Astrocyte of the spinal cord (primary cell): ENCODE results near the gene SLC17A6.

Experiments
- DNase-seq: peaks from one replicate; pipeline ENCODE4 v3.0.0; 2011; ENCODE audit warnings: low read depth, low spot score
- H3K4me3 ChIP-seq: 2 replicates; pipeline ENCODE4 v1.5.1; 2011; ENCODE audit warnings: low read depth, mild to moderate bottlenecking, low read length, moderate library complexity
- in situ Hi-C: cut with HindIII; loops from 2 replicates; pipeline ENCODE4 v1.10.0; 2017; ENCODE audit warnings: low sequenced_read_pairs
- TF ChIP-seq, protein P1 (sequence below): IDR thresholded peaks from 2 replicates; pipeline ENCODE4 v1.5.1; 2012; ENCODE audit warnings: low read depth, mild to moderate bottlenecking, low read length, inconsistent platforms

SLC17A6 gene

DNA sequence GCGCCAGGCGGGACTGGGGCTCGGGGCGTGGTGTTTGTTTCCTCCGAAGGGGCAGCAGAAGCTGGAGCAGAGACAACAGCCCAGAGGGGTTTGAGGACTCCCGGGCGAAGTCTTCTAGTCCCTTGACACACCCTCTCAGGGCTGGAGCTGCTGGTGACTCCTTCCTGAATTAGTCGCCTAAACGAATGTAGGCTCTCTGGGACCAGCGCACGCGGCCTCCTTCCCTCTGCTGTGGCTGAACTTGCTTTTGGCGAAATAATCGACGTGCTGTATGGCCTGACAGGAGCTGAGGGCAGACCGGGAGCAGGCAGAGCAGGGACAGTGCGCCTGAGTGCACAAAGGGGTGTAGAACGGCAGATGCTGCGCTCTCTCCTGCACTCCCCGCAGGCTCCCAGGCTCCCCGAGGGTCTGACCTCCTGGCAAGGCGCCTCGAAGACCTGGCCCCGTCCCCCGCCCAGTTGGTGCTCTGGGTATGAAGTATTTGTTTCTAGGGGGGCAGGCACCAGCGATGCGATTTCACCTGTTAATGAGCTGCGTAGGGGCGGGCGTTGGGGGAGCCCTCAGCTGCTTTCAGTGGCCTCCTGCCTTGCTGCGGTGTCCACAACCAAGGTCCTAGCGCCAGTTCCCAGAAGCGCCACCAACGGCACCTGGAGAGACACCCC is 5.3 kb downstream of the SLC17A6 start:
- DNase-seq = no peak
- H3K4me3 ChIP-seq = no peak overlapping the region
- in situ Hi-C loops = no loop called here
- TF ChIP-seq, protein P1, sequence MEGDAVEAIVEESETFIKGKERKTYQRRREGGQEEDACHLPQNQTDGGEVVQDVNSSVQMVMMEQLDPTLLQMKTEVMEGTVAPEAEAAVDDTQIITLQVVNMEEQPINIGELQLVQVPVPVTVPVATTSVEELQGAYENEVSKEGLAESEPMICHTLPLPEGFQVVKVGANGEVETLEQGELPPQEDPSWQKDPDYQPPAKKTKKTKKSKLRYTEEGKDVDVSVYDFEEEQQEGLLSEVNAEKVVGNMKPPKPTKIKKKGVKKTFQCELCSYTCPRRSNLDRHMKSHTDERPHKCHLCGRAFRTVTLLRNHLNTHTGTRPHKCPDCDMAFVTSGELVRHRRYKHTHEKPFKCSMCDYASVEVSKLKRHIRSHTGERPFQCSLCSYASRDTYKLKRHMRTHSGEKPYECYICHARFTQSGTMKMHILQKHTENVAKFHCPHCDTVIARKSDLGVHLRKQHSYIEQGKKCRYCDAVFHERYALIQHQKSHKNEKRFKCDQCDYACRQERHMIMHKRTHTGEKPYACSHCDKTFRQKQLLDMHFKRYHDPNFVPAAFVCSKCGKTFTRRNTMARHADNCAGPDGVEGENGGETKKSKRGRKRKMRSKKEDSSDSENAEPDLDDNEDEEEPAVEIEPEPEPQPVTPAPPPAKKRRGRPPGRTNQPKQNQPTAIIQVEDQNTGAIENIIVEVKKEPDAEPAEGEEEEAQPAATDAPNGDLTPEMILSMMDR = no peak

DNA sequence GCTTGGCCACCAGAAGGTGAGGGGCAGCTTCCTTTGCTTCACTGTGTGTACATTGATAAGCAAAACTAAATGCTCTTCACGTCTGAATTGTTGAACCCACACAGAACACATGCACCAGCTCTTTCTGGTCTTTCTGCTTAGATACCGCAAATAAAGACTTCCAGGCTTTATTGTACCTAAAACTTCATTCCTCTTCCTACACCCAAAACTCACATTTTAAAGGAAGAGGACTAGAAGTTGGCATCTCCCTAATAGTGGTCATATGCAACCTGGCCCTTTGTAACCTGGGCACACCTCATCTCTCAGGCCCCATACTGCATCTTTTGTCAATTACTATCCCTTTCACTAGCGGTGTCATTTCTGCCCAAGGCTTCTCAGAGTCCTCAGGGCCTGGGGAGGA is 5.9 kb downstream of the SLC17A6 start:
- no peak overlapping the region for H3K4me3 ChIP-seq
- TF ChIP-seq, protein P1 = no peak
- in situ Hi-C loops = no loop called here
- DNase-seq = no peak

DNA sequence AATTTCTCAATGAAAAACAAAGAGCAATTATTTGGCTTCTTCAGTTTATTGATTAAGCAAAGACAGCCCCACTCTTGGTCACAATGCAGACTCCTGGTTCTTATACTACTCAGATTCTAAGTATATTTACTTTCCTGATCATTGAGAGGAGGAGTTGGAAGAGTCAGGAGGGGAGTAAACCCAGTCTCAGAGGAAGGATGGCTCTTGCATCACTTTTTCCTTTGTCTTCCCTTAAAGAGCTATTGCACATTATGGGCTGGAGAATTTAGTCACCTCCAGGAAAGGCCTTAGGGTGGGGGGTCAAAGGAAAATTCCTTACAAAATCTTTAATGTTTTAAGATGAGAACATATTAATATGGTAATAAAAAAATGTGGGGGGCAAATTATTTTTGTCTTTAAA is 8.1 kb downstream of the SLC17A6 start:
- in situ Hi-C loops = no loop called here
- DNase-seq = no peak
- TF ChIP-seq, protein P1 = no peak
- no peak overlapping the region for H3K4me3 ChIP-seq

DNA sequence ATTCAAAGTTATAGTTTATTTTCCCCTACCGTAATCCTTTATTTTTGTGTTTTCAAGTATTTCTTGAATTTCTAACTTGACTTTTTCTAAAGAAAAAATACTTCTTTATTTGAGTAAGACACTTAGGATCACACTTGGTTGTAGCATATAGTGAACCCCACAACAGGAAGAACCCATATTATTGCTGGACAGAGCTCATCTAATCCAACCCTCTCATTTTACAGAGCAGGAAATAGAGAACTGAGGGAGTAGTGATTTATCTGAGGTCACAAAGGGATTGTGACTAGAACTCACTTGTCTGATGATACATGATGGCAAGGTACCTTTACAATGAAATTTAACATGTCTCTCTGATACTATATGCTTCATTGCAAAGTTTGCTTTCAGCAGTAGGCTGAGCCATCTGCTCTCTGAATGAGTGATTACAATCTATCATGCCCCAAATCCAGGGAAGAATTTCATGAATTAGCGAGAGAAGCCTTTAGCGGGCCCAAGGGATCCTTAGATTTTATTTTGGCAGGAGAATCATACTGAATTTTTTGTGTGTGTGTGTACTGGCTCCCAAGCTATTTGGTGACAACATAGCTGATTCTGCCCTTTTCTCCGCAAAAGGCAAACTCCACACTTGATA is 9.8 kb downstream of the SLC17A6 start:
- H3K4me3 ChIP-seq = no peak overlapping the region
- in situ Hi-C loops = no loop called here
- no peak for DNase-seq
- TF ChIP-seq, protein P1 = no peak

DNA sequence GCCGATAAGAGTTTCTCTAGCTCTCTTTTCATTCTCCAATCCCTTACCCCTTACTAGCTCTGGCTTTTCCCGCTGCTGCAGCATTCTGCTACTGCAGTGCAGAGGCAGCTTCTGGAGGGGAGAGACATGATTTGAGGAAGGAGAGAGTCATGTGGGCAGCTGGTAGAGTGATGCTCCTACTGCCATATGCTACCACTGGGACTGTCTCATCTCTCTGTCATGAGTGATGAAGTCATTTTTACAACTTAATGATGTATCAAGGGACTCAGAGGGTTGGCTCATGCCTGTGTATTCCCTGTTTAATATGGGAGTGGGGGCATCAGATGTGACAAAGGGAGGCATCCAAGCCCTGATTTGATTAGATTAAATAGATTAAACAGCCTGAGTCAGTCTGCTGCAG is 11.3 kb downstream of the SLC17A6 start:
- H3K4me3 ChIP-seq = no peak overlapping the region
- DNase-seq = no peak
- in situ Hi-C loops = no loop called here
- TF ChIP-seq, protein P1 = no peak

DNA sequence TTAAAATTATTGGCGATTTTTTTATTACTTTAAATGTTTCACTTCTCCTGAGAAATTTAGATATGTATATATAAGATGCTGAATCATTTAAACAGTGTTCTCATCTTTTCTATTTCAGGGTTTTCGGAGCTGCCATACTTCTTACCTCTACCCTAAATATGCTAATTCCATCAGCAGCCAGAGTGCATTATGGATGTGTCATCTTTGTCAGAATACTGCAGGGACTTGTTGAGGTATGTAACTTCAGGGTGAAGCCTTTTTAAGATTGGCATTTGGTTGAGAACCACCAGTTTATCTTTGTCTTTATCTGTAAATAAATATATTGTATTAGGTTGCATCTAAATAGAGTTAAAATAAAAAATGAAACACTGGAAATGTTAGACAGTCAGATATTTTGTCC is 21.1 kb downstream of the SLC17A6 start:
- in situ Hi-C loops = no loop called here
- TF ChIP-seq, protein P1 = no peak
- no peak overlapping the region for H3K4me3 ChIP-seq
- no peak for DNase-seq
